GM13976 (cell line): ENCODE measurements around the gene HDGFL1.

Experiments
- DNase-seq: peaks from one replicate; pipeline ENCODE4 v3.0.0; 2012; ENCODE audit warnings: low spot score
- CTCF ChIP-seq: IDR thresholded peaks from 2 replicates; pipeline ENCODE4 v1.5.1; 2012; ENCODE audit warnings: borderline replicate concordance, mild to moderate bottlenecking; ENCODE audit not compliant: insufficient read depth; ENCODE audit errors: extremely low read depth, missing control alignments, control extremely low read depth
- in situ Hi-C: fragments of 300-500 bp; cut with MboI; formaldehyde crosslinking; loops from one replicate; pipeline ENCODE4 v1.12.0; 2022; ENCODE audit warnings: low sequenced_read_pairs, mixed read lengths, inconsistent platforms; ENCODE audit not compliant: unreplicated experiment

The HDGFL1 gene

GRCh38 chr6:22614547-22614946 is 45.2 kb downstream of the HDGFL1 start:
- no peak for TF ChIP-seq CTCF
- no peak for DNase-seq
- in situ Hi-C loops = no loop called here

GRCh38 chr6:22621028-22621427 is 51.7 kb downstream of the HDGFL1 start:
- in situ Hi-C loops = no loop called here
- no peak for TF ChIP-seq CTCF
- DNase-seq = no peak
